ENCODE data around the gene RNLS.

- TF ChIP-seq, protein P1, sequence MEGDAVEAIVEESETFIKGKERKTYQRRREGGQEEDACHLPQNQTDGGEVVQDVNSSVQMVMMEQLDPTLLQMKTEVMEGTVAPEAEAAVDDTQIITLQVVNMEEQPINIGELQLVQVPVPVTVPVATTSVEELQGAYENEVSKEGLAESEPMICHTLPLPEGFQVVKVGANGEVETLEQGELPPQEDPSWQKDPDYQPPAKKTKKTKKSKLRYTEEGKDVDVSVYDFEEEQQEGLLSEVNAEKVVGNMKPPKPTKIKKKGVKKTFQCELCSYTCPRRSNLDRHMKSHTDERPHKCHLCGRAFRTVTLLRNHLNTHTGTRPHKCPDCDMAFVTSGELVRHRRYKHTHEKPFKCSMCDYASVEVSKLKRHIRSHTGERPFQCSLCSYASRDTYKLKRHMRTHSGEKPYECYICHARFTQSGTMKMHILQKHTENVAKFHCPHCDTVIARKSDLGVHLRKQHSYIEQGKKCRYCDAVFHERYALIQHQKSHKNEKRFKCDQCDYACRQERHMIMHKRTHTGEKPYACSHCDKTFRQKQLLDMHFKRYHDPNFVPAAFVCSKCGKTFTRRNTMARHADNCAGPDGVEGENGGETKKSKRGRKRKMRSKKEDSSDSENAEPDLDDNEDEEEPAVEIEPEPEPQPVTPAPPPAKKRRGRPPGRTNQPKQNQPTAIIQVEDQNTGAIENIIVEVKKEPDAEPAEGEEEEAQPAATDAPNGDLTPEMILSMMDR (IDR thresholded peaks at IDR 0.05 in 2 of 3, conservative IDR thresholded peaks at IDR 0.05 in 1 of 3; ENCODE audit: borderline replicate concordance in 1 of 3, insufficient read depth in 1 of 3, low read depth in 2 of 3, low read length in 2 of 3): no peak
- TF ChIP-seq POLR2AphosphoS5 (IDR thresholded peaks at IDR 0.05; ENCODE audit: low read depth, low read length): no peak
Observed at GRCh38 chr10:88617772-88618300, 34.7 kb upstream of the RNLS start.

Data from HCT116 (cell line).